ENCODE results near the gene ABLIM3. TPM values are rescaled to one million over a fixed set of nuclear protein-coding genes. Genes with fewer than 3 reads are reported as not detected.

ABLIM3 gene
- total RNA-seq, 1 experiment from 2014 or later = 14.3 TPM

- no peak for ATAC-seq
- CTCF ChIA-PET = interaction anchor here (0.8 to 1.6 kb wide), 4 partner anchors 83 to 227 kb away, joined by 3 to 9 read pairs (median 6); no protein-coding TSS in a partner anchor
- RAD21 ChIA-PET (ENCODE audit: low non-redundant PET in 1 of 2, low total read pairs in 2 of 2, uncharacterized antibody in 2 of 2, unreplicated experiment in 2 of 2) = no interaction called here
These were observed 893 bp upstream of the ABLIM3 start for GRCh38 chr5:149140197-149141002.

More at GRCh38 chr5:149140197-149141002, 893 bp upstream of the ABLIM3 start:
- H3K9ac ChIP-seq (ENCODE audit: low read length) = no peak overlapping the region
- no TSS peak for BruUV-seq (replicated peaks)
- POLR2A ChIA-PET = no interaction called here
- H3K4me1 ChIP-seq (ENCODE audit: control insufficient read depth in 1 of 2, insufficient read depth in 2 of 2, low read length in 2 of 2) = peaks cover 4 to 30% of the 10 kb centered on the region in 2 experiments; a peak in 3 of 4 replicates
- no peaks in the 10 kb centered on the region for H3K79me2 ChIP-seq (ENCODE audit: insufficient read depth, low read length)
- peak overlapping the region; percentile 73 for H2AFZ ChIP-seq (ENCODE audit: low read depth, low read length, poor library complexity, severe bottlenecking)
- no peaks in the 10 kb centered on the region for H3K36me3 ChIP-seq (ENCODE audit: control insufficient read depth in 1 of 2, insufficient read depth in 2 of 2, low read length in 2 of 2)
- no peak overlapping the region for H3K4me2 ChIP-seq (ENCODE audit: low read length)
- H3K9me3 ChIP-seq (ENCODE audit: control insufficient read depth in 1 of 2, insufficient read depth in 1 of 2, low read depth in 1 of 2, low read length in 2 of 2) = no peaks in the 10 kb centered on the region
- H4K20me1 ChIP-seq (ENCODE audit: insufficient read depth) = no peaks in the 10 kb centered on the region
- H3K9me2 ChIP-seq (ENCODE audit: insufficient read depth) = no peaks in the 10 kb centered on the region
- H3K4me3 ChIP-seq (replicated peaks in 1 of 2; ENCODE audit: low read depth in 1 of 2, low read length in 2 of 2) = no peak overlapping the region
- no peak overlapping the region for H3K27ac ChIP-seq (ENCODE audit: low read depth, low read length)
- TF ChIP-seq ZBTB33 (IDR thresholded peaks at IDR 0.05; ENCODE audit: extremely low read depth, insufficient replicate concordance, low read length) (no peak), SP1 (IDR thresholded peaks at IDR 0.05; ENCODE audit: low read depth) (no peak), EZH2 (IDR thresholded peaks at IDR 0.05) (no peak), EZH2phosphoT487 (IDR thresholded peaks at IDR 0.05; ENCODE audit: borderline replicate concordance) (no peak), REST (IDR thresholded peaks at IDR 0.05; ENCODE audit: low read depth) (no peak), POLR2AphosphoS5 (IDR thresholded peaks at IDR 0.05; ENCODE audit: low read depth, low read length) (no peak), EGR1 (IDR thresholded peaks at IDR 0.05; ENCODE audit: low read depth) (no peak), CTCF (IDR thresholded peaks at IDR 0.05 in 2 of 3, conservative IDR thresholded peaks at IDR 0.05 in 1 of 3; ENCODE audit: borderline replicate concordance in 1 of 3, insufficient read depth in 1 of 3, low read depth in 2 of 3, low read length in 2 of 3) (no peak), JUND (IDR thresholded peaks at IDR 0.05) (no peak), RAD21 (IDR thresholded peaks at IDR 0.05; ENCODE audit: low read depth) (no peak), ATF3 (IDR thresholded peaks at IDR 0.05) (no peak), MAX (IDR thresholded peaks at IDR 0.05) (no peak), SIN3A (IDR thresholded peaks at IDR 0.05; ENCODE audit: low read depth) (no peak), ZFX (IDR thresholded peaks at IDR 0.05) (no peak), YY1 (IDR thresholded peaks at IDR 0.05; ENCODE audit: extremely low read depth, insufficient replicate concordance, low read depth, low read length) (no peak), SRF (IDR thresholded peaks at IDR 0.05; ENCODE audit: low read depth) (no peak)
- no peak for DNase-seq (ENCODE audit: low read depth, low spot score)
- intact Hi-C loops (cut with micrococcal nuclease) = loop anchor here (1.0 kb wide), 1 partner anchor 89 kb away; no protein-coding TSS in a partner anchor
- no peaks in the 10 kb centered on the region for H3K27me3 ChIP-seq (ENCODE audit: insufficient read depth, low read length)

Data from HCT116 (cell line).